Measurements from ENCODE around the gene PGP. TPM values are rescaled to one million over a fixed set of nuclear protein-coding genes. Genes with fewer than 3 reads are reported as not detected.

Gene PGP
- total RNA-seq, 4 donors from 2014 or later = 8.1 to 10.4 (median 9.6) TPM

DNA sequence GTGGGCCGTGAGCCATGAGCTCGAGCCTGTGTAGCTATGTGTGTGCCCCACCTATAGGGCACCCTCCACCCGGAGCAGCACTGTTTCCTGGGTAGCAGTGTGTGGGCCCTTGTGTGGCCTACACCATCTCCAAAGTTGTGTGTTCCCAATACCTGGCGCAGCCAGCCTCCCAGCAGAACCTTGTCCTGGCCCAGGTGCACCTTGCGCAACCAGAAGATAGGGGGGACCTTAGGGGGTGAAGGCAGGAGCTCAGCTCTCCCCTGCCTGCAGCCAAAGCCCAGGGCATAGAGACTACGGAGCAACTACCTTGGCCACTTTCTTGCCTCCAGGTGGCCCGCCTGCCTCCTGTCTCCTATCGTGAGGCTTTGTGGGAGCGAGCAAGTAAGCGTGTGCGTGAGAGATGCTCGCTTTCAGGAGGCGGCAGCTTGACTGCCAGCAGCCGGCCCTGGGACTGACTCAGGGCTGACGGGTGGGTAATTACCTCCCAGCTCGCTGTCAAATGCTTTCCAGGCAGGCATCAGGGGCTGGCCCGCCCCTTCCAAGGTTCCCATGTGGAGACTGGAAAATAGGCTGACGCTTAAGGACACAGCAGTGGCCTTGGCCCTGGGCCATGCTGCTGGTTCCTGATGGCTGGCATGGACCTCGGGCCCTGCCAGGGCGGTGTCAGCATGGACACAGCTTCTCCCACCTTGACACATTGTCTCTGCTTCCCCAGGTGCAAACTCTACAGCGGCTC, 40.1 kb downstream of the PGP start:
- ATAC-seq (ENCODE audit: low FRiP score) (no peak), DNase-seq (ENCODE audit: low spot score) (no peak)
- TF ChIP-seq, protein P1, sequence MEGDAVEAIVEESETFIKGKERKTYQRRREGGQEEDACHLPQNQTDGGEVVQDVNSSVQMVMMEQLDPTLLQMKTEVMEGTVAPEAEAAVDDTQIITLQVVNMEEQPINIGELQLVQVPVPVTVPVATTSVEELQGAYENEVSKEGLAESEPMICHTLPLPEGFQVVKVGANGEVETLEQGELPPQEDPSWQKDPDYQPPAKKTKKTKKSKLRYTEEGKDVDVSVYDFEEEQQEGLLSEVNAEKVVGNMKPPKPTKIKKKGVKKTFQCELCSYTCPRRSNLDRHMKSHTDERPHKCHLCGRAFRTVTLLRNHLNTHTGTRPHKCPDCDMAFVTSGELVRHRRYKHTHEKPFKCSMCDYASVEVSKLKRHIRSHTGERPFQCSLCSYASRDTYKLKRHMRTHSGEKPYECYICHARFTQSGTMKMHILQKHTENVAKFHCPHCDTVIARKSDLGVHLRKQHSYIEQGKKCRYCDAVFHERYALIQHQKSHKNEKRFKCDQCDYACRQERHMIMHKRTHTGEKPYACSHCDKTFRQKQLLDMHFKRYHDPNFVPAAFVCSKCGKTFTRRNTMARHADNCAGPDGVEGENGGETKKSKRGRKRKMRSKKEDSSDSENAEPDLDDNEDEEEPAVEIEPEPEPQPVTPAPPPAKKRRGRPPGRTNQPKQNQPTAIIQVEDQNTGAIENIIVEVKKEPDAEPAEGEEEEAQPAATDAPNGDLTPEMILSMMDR (IDR thresholded peaks at IDR 0.05) = no peak

DNA sequence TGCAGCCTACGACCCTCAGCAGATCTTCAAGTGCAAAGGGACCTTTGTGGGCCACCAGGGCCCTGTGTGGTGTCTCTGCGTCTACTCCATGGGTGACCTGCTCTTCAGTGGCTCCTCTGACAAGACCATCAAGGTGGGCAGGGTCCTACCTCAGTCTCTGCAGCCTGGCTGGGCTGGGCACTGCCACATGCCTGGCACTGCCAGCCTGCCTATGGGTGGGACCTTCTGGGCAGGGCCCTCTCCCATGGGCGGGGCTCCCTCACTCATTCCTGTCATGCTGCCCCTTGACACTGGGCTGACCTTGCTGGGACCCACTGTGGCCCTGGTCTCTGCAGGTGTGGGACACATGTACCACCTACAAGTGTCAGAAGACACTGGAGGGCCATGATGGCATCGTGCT, 40.7 kb downstream of the PGP start:
- no peak for DNase-seq (ENCODE audit: low spot score)
- TF ChIP-seq, protein P1 (IDR thresholded peaks at IDR 0.05) = no peak
- no peak for ATAC-seq (ENCODE audit: low FRiP score)

DNA sequence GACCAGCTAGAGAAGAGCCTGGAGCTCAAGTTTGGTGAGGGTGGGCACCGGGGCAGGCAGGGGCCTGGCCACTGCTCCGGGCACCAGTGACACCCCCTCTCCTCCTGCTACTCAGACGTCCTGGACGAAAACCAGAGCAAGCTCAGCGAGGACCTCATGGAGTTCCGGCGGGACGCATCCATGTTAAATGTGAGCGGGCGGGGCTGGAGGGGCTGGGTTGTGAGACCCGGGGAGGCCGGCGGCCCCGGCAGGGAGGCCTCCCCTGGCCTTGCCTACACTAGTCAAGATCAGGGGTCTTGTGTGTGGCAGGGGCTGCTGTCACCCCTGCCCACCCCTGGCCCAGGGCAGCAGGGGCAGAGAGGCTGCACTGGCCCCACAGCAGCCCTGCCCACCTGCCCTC, 41.3 kb downstream of the PGP start:
- TF ChIP-seq, protein P1 (IDR thresholded peaks at IDR 0.05) = no peak
- no peak for DNase-seq (ENCODE audit: low spot score)
- ATAC-seq (ENCODE audit: low FRiP score) = no peak

DNA sequence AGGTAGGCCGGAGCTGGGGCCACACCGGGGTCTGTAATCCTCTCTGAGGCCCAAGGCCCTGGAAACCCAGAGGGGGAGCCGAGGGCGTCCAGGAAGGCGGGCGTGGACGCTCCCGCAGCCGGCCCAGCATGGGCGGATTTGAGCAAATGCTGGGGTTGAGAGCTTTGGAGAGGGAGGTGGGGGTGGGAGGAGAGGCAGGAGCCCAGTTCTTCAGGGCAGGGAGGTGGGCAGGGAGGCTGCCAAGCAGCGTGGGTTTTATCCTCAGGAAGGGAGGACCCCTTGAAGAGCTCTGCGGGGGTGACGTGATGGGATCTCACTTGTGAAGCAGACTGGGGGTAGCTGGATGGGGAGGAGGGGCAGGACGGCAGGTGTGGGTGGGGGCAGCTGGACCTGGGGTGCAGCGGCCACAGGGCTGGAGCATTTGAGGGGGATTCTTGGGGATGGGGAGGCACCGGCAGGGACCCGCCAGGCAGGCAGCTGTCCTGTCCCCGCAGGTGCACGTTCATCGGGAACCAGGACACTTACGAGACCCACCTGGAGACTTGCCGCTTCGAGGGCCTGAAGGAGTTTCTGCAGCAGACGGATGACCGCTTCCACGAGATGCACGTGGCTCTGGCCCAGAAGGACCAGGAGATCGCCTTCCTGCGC, 41.8 kb downstream of the PGP start:
- DNase-seq (ENCODE audit: low spot score) = no peak
- TF ChIP-seq, protein P1 (IDR thresholded peaks at IDR 0.05) = no peak
- ATAC-seq (ENCODE audit: low FRiP score) = no peak

DNA sequence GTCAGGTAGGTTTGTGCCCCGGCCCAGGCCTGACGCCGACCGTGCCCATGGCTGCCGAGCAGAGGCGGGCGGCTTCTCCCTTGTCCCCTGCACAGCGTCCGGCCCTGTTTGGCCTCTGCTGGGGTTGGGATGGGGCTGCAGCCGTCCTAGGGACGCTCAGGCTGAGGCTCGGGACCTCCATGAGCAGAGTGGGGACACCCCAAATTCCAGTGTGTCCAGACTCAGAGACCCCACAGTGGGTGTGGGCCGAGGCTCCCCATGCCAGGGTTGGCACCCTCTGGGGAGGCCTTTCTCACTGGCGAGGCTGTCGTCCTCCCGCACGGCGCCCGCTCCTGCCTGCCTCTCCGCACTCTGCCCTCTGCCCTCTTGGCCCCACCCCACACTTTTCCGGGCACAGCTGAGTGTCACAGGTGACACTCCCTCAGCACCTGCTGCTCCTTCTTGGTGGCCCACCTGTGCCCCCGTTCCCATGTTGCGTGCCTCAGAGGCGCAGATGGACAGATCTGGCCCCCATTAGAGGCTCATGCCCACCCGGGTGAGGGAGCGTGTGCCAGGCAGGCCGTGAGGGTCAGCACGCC, 43.0 kb downstream of the PGP start:
- DNase-seq (ENCODE audit: low spot score) (no peak), ATAC-seq (ENCODE audit: low FRiP score) (no peak)
- TF ChIP-seq, protein P1 (IDR thresholded peaks at IDR 0.05) = no peak

DNA sequence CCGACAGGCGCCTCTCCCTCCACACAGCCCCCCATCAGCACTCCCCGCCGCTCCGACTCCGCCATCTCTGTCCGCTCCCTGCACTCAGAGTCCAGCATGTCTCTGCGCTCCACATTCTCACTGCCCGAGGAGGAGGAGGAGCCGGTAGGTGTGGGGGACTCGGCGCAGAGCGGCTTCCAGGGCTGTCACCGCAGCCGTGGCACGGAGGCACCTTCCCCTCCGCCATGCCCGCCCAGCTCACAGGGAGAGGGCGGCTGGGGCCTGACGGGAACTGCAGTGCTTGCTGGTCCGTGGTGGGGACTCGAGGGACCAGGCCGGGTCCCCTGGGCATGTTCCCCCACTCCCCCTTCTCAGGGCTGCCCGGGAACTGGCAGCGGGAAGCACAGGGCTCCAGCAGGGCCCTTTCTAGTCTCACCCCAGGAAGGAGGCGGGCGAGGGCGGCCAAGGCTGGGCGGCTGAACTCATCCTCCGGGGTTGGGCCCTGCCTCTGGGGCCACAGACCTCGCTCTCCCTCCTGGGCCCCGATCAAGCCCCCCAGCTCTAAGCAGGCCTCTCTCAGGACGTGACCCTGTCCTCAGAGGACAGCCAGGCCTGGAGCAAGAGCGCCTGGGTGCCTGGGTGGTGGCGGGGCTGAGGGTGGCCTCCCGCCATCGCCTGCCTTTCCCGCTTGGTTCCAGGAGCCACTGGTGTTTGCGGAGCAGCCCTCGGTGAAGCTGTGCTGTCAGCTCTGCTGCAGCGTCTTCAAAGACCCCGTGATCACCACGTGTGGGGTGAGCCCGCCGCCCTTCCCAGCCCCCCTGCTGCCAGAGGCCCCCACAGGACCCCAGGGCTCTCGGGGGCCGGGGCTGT, 43.8 kb downstream of the PGP start:
- TF ChIP-seq, protein P1 (IDR thresholded peaks at IDR 0.05) = no peak
- no peak for ATAC-seq (ENCODE audit: low FRiP score)
- no peak for DNase-seq (ENCODE audit: low spot score)

Measured in omental fat pad (tissue), 4 donors.